ENCODE measurements around the gene PMEL.
"Not testable (repeated sequence)": the region's sequence is repeated elsewhere in the genome, so short reads cannot be mapped to it uniquely, and the experiment has no call there.

The PMEL gene

GRCh38 chr12:55938826-55939501 lies 26.9 kb downstream of the PMEL start:
- no peak for DNase-seq

- DNase-seq = no peak
Observed at GRCh38 chr12:55937981-55938380, 27.9 kb downstream of the PMEL start.

- no peak for DNase-seq
Observed at GRCh38 chr12:55935738-55936151, 30.1 kb downstream of the PMEL start.

- DNase-seq = no peak
Observed at GRCh38 chr12:55934773-55935172, 31.1 kb downstream of the PMEL start.

- DNase-seq = no peak
Observed at GRCh38 chr12:55933799-55934742, 31.8 kb downstream of the PMEL start.

GRCh38 chr12:55933169-55933798 lies 32.6 kb downstream of the PMEL start:
- DNase-seq = peak; percentile 56

- DNase-seq = peak; percentile 75
Observed at GRCh38 chr12:55932551-55932910, 33.3 kb downstream of the PMEL start.

GRCh38 chr12:55931780-55932550 lies 33.9 kb downstream of the PMEL start:
- DNase-seq = peak; percentile 68

- peak; percentile 23 for DNase-seq
Observed at GRCh38 chr12:55931317-55931779, 34.5 kb downstream of the PMEL start.

- peak; percentile 92 for DNase-seq
Observed at GRCh38 chr12:55930771-55931316, 35.0 kb downstream of the PMEL start, which contains the start of gene DGKA. Gene DGKA (plus strand): TSS chr12:55931162. CDS start chr12:55936504, 5,342 bp downstream.

GRCh38 chr12:55929306-55929791 lies 36.5 kb downstream of the PMEL start:
- DNase-seq = peak; percentile 41

- DNase-seq = peak; percentile 98
Observed at GRCh38 chr12:55927588-55928502, 38.0 kb downstream of the PMEL start, which contains the start of gene PYM1. Gene PYM1 (minus strand): TSS chr12:55927894. CDS start chr12:55927761, 133 bp downstream.

- peak; percentile 97 for DNase-seq
Observed at GRCh38 chr12:55926738-55927587, 38.9 kb downstream of the PMEL start.

GRCh38 chr12:55925870-55926737 lies 39.7 kb downstream of the PMEL start:
- DNase-seq = no peak

- no peak for DNase-seq
Observed at GRCh38 chr12:55925371-55925770, 40.5 kb downstream of the PMEL start.

- not testable (repeated sequence) for DNase-seq
Observed at GRCh38 chr12:55923648-55924047, 42.2 kb downstream of the PMEL start.

- DNase-seq = no peak
Observed at GRCh38 chr12:55922126-55922525, 43.7 kb downstream of the PMEL start.

- not testable (repeated sequence) for DNase-seq
Observed at GRCh38 chr12:55919032-55919431, 46.8 kb downstream of the PMEL start.

GRCh38 chr12:55915482-55915859 lies 50.4 kb downstream of the PMEL start:
- DNase-seq = peak; percentile 78

Measured in hematopoietic multipotent progenitor cell treated with erythropoietin and hydrocortisone succinate and interleukin-3 and kit ligand, for 4 days (in vitro differentiated cells).